ENCODE measurements around the gene GAD1. TPM values are rescaled to one million over a fixed set of nuclear protein-coding genes. Genes with fewer than 3 reads are reported as not detected.

Gene GAD1
- total and polyA plus RNA-seq, 2 of the 4 experiments (the other 2 are of a cell fraction), result not detected

- no TSS peak for BruUV-seq (replicated peaks)
- H3K14ac ChIP-seq (replicated peaks; ENCODE audit: low read depth, low read length), result no peak overlapping the region
- intact Hi-C loops (cut with micrococcal nuclease) (no loop called here), in situ Hi-C loops (cut with MboI; ENCODE audit: low sequenced_read_pairs) (loop anchor here (25.0 kb wide), 2 partner anchors 884 to 1384 kb away; no protein-coding TSS in a partner anchor), dilution Hi-C loops (cut with HindIII; ENCODE audit: low sequenced_read_pairs, unreplicated experiment) (loop anchor here (25.0 kb wide), 1 partner anchor 409 kb away; no protein-coding TSS in a partner anchor)
- H3K4ac ChIP-seq (ENCODE audit: low read depth, low read length), result no peak overlapping the region
- no peak overlapping the region for H4K5ac ChIP-seq (ENCODE audit: low read depth, low read length)
- no peak overlapping the region for H3K18ac ChIP-seq (ENCODE audit: low read depth, low read length)
- H3K4me1 ChIP-seq (ENCODE audit: control insufficient read depth, insufficient read depth, low read length), result peaks cover 1% of the 10 kb centered on the region; the same call in 1 of the 2 replicates
- H3K4me3 ChIP-seq (ENCODE audit: insufficient read depth, low read depth, low read length), result no peak overlapping the region
- H2AK5ac ChIP-seq (ENCODE audit: low read depth, low read length), result no peak overlapping the region
- H3K23ac ChIP-seq (ENCODE audit: low read depth, low read length), result no peak overlapping the region
- no peak overlapping the region for H4K8ac ChIP-seq (ENCODE audit: low read depth in 2 of 2, low read length in 2 of 2)
- peaks cover 85% of the 10 kb centered on the region for H3K27me3 ChIP-seq (ENCODE audit: control insufficient read depth, insufficient read depth, low read length)
- CTCF ChIA-PET, result no interaction called here
- no peak overlapping the region for H3K56ac ChIP-seq (ENCODE audit: extremely low read depth, insufficient read depth, low read length)
- no peak overlapping the region for H2BK15ac ChIP-seq (ENCODE audit: low read depth, low read length)
- H2BK120ac ChIP-seq (ENCODE audit: low read depth, low read length), result no peak overlapping the region
- ATAC-seq (ENCODE audit: low read depth) (no peak), DNase-seq (no peak)
- no peak overlapping the region for H4K91ac ChIP-seq (ENCODE audit: insufficient read depth, low read depth, low read length)
- TF ChIP-seq ELK1 (IDR thresholded peaks at IDR 0.05; ENCODE audit: borderline replicate concordance, low read depth, low read length) (no peak), FOS (IDR thresholded peaks at IDR 0.05; ENCODE audit: low read depth, low read length) (no peak), CHD1 (IDR thresholded peaks at IDR 0.05; ENCODE audit: low read depth, low read length) (no peak), POLR2A (IDR thresholded peaks at IDR 0.05; ENCODE audit: low read depth, low read length) (no peak), CEBPB (IDR thresholded peaks at IDR 0.05; ENCODE audit: low read depth, low read length) (no peak), CTCF (conservative IDR thresholded peaks at IDR 0.05; ENCODE audit: low read depth, low read length) (no peak), RFX5 (IDR thresholded peaks at IDR 0.05; ENCODE audit: low read depth, low read length) (no peak), MAFK (IDR thresholded peaks at IDR 0.05; ENCODE audit: low read depth, low read length) (no peak), NFE2L2 (IDR thresholded peaks at IDR 0.05; ENCODE audit: low read depth, low read length) (no peak), RAD21 (IDR thresholded peaks at IDR 0.05; ENCODE audit: low read length) (no peak), MXI1 (IDR thresholded peaks at IDR 0.05; ENCODE audit: borderline replicate concordance, low read depth, low read length) (no peak), RCOR1 (IDR thresholded peaks at IDR 0.05; ENCODE audit: insufficient replicate concordance, low read length) (no peak)
- H2AK9ac ChIP-seq (replicated peaks; ENCODE audit: low read depth, low read length, poor library complexity), result no peak overlapping the region
- no peak overlapping the region for H2AFZ ChIP-seq (replicated peaks; ENCODE audit: low read length, poor library complexity)
- no peak overlapping the region for H3K4me2 ChIP-seq (ENCODE audit: low read depth, low read length)
- 0% methylated on average over 4 of the region's 40 CpGs; no CpG with 5 or more reads in 1 of the 2 experiments for WGBS, 2 experiments (ENCODE audit: extremely low coverage in 2 of 2, insufficient read length in 1 of 2)
- no peaks in the 10 kb centered on the region for H3K79me1 ChIP-seq (ENCODE audit: low read depth in 1 of 2, low read length in 2 of 2)
- no peaks in the 10 kb centered on the region for H3K9me1 ChIP-seq (ENCODE audit: insufficient read depth, low read length)
- H2BK20ac ChIP-seq (ENCODE audit: low read depth, low read length), result no peak overlapping the region
- no peaks in the 10 kb centered on the region for H3K36me3 ChIP-seq (ENCODE audit: control insufficient read depth, insufficient read depth, low read length)
- H4K20me1 ChIP-seq (ENCODE audit: insufficient read depth, low read length), result no peaks in the 10 kb centered on the region
- no peaks in the 10 kb centered on the region; the same call in 1 of the 2 replicates for H3K9me3 ChIP-seq (ENCODE audit: control insufficient read depth, insufficient read depth, low read length)
- H2BK5ac ChIP-seq (ENCODE audit: low read depth, low read length, poor library complexity, severe bottlenecking), result no peak overlapping the region
- no peak overlapping the region for H3K9ac ChIP-seq (ENCODE audit: low read depth, low read length)
- H3K27ac ChIP-seq (ENCODE audit: insufficient read depth, low read length), result no peak overlapping the region
- POLR2A ChIA-PET (ENCODE audit: unreplicated experiment), result no interaction called here
Measured at GRCh38 chr2:170821531-170822289, 5.0 kb downstream of the GAD1 start.

All from IMR-90 (cell line).